HepG2 (cell line): ENCODE data around the gene CENPO. TPM values are rescaled to one million over a fixed set of nuclear protein-coding genes. Genes with fewer than 3 reads are reported as not detected.

Experiments used
- ATAC-seq: fragments of 200-7000 bp; cut with Tn5 transposase; 3 replicates; pipeline ENCODE4 v1.9.1; 2020; ENCODE audit warnings: mild to moderate bottlenecking, moderate library complexity
- BruUV-seq: library from RNA; stranded (reverse); fragments of 400-500 nt; replicated peaks from 2 replicates; lab custom pipeline; 2021; lab: Mats Ljungman, UMichigan
- CTCF ChIA-PET: fragments of 300-600 bp; formaldehyde crosslinking; extraction: SDS; loops from one replicate; lab custom pipeline; 2021; ENCODE audit warnings: low total read pairs, inconsistent platforms, low intra/inter-chr PET ratio; lab: Yijun Ruan, JAX
- POLR2A ChIA-PET: fragments of 350-600 bp; sonication (Branson Sonifier 250); formaldehyde crosslinking; loops from one replicate; lab custom pipeline; 2020; ENCODE audit warnings: antibody characterized with exemption, inconsistent platforms; lab: Yijun Ruan, JAX
- DNase-seq: peaks from one replicate; pipeline ENCODE4 v3.0.0-alpha.2; 2015; ENCODE audit warnings: low spot score
- FAIRE-seq: peaks from 3 replicates; lab custom pipeline; 2011; peaks lifted over from hg19 to GRCh38; lab: Jason Lieb, UNC
- H2AFZ ChIP-seq: one replicate; pipeline ENCODE4 v1.6.1; 2011; ENCODE audit warnings: low read length, inconsistent platforms
- H3K27ac ChIP-seq: fragments of 300-600 bp; 3 replicates; pipeline ENCODE4 v1.8.0; 2011; ENCODE audit warnings: mixed run types, mild to moderate bottlenecking, mixed read lengths, low read length, inconsistent platforms; ENCODE audit not compliant: insufficient read depth; ENCODE audit errors: extremely low read length
- H3K27me3 ChIP-seq, 2 experiments: fragments of 200-600 bp in 1 of 2; 2 replicates in 1 of 2; 3 replicates in 1 of 2; pipeline versions ENCODE4 v1.6.0 to v1.8.0; 2011; ENCODE audit warnings: low read length in 2 of 2, mild to moderate bottlenecking in 2 of 2, moderate library complexity in 2 of 2, inconsistent platforms in 1 of 2; ENCODE audit not compliant: insufficient read depth in 2 of 2, control insufficient read depth in 1 of 2
- H3K36me3 ChIP-seq, 2 experiments: fragments of 200-600 bp in 1 of 2; replicated peaks in 1 of 2; 2 replicates in 1 of 2; 3 replicates in 1 of 2; pipeline versions ENCODE4 v1.5.1 to v1.8.0; 2011; ENCODE audit warnings: low read length in 2 of 2, inconsistent platforms in 1 of 2; ENCODE audit not compliant: insufficient read depth in 2 of 2, control insufficient read depth in 1 of 2
- H3K4me1 ChIP-seq: 2 replicates; pipeline ENCODE4 v1.5.1; 2012; ENCODE audit warnings: low read length, inconsistent platforms; ENCODE audit not compliant: insufficient read depth
- H3K4me2 ChIP-seq: 2 replicates; pipeline ENCODE4 v1.6.0; 2011; ENCODE audit warnings: low read depth, low read length, inconsistent platforms
- H3K4me3 ChIP-seq, 3 experiments: fragments of 200-600 bp in 1 of 3; sonication (generic), shearing (Covaris generic) in 1 of 3; replicated peaks in 1 of 3; 2 replicates each; pipeline ENCODE4 v1.5.1; 2011 to 2016; ENCODE audit warnings: low read length in 3 of 3, inconsistent platforms in 2 of 3, low read depth in 2 of 3, mild to moderate bottlenecking in 2 of 3, control low read depth in 1 of 3, mixed read lengths in 1 of 3; ENCODE audit not compliant: insufficient read depth in 1 of 3
- H3K79me2 ChIP-seq: one replicate; pipeline ENCODE4 v1.6.1; 2011; ENCODE audit warnings: low read length, inconsistent platforms; ENCODE audit not compliant: insufficient read depth
- H3K9ac ChIP-seq: 2 replicates; pipeline ENCODE4 v1.6.0; 2011; ENCODE audit warnings: mild to moderate bottlenecking, low read depth, low read length, inconsistent platforms; ENCODE audit not compliant: insufficient read depth
- H3K9me3 ChIP-seq: 2 replicates; pipeline ENCODE4 v1.5.1; 2012; ENCODE audit warnings: mild to moderate bottlenecking, low read length
- H4K20me1 ChIP-seq: 2 replicates; pipeline ENCODE4 v1.6.0; 2011; ENCODE audit warnings: inconsistent platforms, mild to moderate bottlenecking, low read length, moderate library complexity; ENCODE audit not compliant: insufficient read depth
- ETV6 ChIP-seq: sonication (generic); formaldehyde crosslinking; conservative IDR thresholded peaks from 2 replicates; pipeline ENCODE4 v1.4.0; 2020; ENCODE audit warnings: missing genetic modification reagents
- ZNF792 ChIP-seq: IDR thresholded peaks from 2 replicates; pipeline ENCODE4 v1.6.1; 2016
- WGBS: methylation state at CpG from one replicate; pipeline ENCODE4 v1.1.6; 2017; ENCODE audit warnings: low lambda C conversion rate; 5-methylcytosine and 5-hydroxymethylcytosine counted together
- in situ Hi-C: cut with HindIII; loops from 2 replicates; pipeline ENCODE4 v1.10.0; 2017; ENCODE audit warnings: low pct_unique_long_range_greater_than_20kb; ENCODE audit not compliant: extremely low pct_ligation_motif_present
- intact Hi-C: fragments of 100-400 bp; cut with micrococcal nuclease; formaldehyde crosslinking; loops from one replicate; pipeline ENCODE4 v1.10.0; 2022; ENCODE audit not compliant: unreplicated experiment
- polyA plus RNA-seq, 8 experiments: library from polyadenylated mRNA; depleted of rRNA in 3 of 8; stranded (reverse) in 7 of 8; unstranded in 1 of 8; fragments of >200 nt; fragmentation: Illumina TruSeq in 4 of 8; extraction: Trizol in 4 of 8; gene quantifications; 2 replicates each; pipeline versions ENCODE4 v1.2.1 to v1.2.3, GENCODE V29; 2011 to 2016; ENCODE audit warnings: low read depth in 4 of 8, missing spikeins in 1 of 8, mixed read lengths in 1 of 8; ENCODE audit not compliant: insufficient read depth in 1 of 8
- total RNA-seq, 5 experiments: library from RNA; depleted of rRNA; stranded (reverse); fragments of >200 nt; fragmentation: Illumina TruSeq; extraction: Trizol; gene quantifications; 2 replicates each; pipeline ENCODE4 v1.2.3, GENCODE V29; 2016; ENCODE audit warnings: low read depth in 1 of 5
- TF ChIP-seq, protein P1 (sequence below): sonication (generic); formaldehyde crosslinking; IDR thresholded peaks from 2 replicates; pipeline ENCODE4 v1.4.0; 2020; ENCODE audit warnings: mild to moderate bottlenecking, missing genetic modification reagents, borderline replicate concordance

Gene CENPO
- total and polyA plus RNA-seq, 2 of the 13 experiments (the other 11 are each of a cell fraction or from before 2014, with no cell fraction given) = 19.7 to 35.5 TPM

DNA sequence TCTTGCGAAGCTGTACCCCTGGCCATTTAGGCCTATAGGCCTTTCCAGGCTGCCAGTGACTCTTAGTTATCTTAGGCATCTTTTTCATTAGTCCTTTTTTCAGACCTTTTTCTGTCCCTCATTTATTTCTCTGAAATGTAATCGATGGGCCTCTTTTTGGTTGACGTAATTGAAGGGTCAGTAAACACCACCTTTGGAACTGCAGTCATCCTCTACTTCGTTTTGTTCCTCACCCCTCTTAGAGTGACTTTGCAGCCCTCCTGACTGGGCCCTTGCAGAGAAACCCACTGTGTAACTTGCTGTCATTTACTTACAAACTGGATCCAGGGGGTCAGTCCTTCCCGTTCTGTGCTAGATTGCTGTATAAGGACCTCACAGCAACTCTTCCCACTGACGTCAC is 23.2 kb downstream of the CENPO start:
- no peak overlapping the region for H3K4me2 ChIP-seq
- POLR2A ChIA-PET = no interaction called here
- no TSS peak for BruUV-seq

More for the DNA sequence above, 23.2 kb downstream of the CENPO start:
- no peak overlapping the region for H3K4me3 ChIP-seq
- CTCF ChIA-PET = no interaction called here
- in situ Hi-C loops = no loop called here
- DNase-seq = no peak
- TF ChIP-seq ETV6 (CRISPR knock-in tag) = no peak
- no peak for TF ChIP-seq ZNF792
- TF ChIP-seq, protein P1, sequence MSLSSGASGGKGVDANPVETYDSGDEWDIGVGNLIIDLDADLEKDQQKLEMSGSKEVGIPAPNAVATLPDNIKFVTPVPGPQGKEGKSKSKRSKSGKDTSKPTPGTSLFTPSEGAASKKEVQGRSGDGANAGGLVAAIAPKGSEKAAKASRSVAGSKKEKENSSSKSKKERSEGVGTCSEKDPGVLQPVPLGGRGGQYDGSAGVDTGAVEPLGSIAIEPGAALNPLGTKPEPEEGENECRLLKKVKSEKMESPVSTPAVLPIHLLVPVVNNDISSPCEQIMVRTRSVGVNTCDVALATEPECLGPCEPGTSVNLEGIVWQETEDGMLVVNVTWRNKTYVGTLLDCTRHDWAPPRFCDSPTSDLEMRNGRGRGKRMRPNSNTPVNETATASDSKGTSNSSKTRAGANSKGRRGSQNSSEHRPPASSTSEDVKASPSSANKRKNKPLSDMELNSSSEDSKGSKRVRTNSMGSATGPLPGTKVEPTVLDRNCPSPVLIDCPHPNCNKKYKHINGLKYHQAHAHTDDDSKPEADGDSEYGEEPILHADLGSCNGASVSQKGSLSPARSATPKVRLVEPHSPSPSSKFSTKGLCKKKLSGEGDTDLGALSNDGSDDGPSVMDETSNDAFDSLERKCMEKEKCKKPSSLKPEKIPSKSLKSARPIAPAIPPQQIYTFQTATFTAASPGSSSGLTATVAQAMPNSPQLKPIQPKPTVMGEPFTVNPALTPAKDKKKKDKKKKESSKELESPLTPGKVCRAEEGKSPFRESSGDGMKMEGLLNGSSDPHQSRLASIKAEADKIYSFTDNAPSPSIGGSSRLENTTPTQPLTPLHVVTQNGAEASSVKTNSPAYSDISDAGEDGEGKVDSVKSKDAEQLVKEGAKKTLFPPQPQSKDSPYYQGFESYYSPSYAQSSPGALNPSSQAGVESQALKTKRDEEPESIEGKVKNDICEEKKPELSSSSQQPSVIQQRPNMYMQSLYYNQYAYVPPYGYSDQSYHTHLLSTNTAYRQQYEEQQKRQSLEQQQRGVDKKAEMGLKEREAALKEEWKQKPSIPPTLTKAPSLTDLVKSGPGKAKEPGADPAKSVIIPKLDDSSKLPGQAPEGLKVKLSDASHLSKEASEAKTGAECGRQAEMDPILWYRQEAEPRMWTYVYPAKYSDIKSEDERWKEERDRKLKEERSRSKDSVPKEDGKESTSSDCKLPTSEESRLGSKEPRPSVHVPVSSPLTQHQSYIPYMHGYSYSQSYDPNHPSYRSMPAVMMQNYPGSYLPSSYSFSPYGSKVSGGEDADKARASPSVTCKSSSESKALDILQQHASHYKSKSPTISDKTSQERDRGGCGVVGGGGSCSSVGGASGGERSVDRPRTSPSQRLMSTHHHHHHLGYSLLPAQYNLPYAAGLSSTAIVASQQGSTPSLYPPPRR = no peak
- TF ChIP-seq, all 625 proteins: peak for 0
- H3K79me2 ChIP-seq = peaks cover 22% of the 10 kb centered on the region
- H3K27me3 ChIP-seq = no peaks in the 10 kb centered on the region
- H3K4me1 ChIP-seq = peaks cover 18% of the 10 kb centered on the region
- no peak overlapping the region for H2AFZ ChIP-seq
- intact Hi-C loops = no loop called here
- no peaks in the 10 kb centered on the region for H4K20me1 ChIP-seq
- H3K36me3 ChIP-seq = peaks cover 30 to 77% of the 10 kb centered on the region in 2 experiments
- ATAC-seq (no peak), FAIRE-seq (no peak)
- H3K9me3 ChIP-seq = no peaks in the 10 kb centered on the region
- H3K27ac ChIP-seq = no peak overlapping the region
- 82% methylated on average over 6 of the region's 6 CpGs for WGBS
- H3K9ac ChIP-seq = no peak overlapping the region
